GM10266 (cell line): ENCODE data around the gene ANK3.

Source experiments
- DNase-seq: peaks from one replicate; pipeline ENCODE4 v3.0.0; 2012; ENCODE audit errors: extremely low spot score
- TF ChIP-seq, protein P1 (sequence below): IDR thresholded peaks from 2 replicates; pipeline ENCODE4 v1.5.1; 2012; ENCODE audit warnings: mild to moderate bottlenecking, low read depth; ENCODE audit not compliant: control insufficient read depth, insufficient read depth; ENCODE audit errors: missing control alignments

ANK3 gene

DNA sequence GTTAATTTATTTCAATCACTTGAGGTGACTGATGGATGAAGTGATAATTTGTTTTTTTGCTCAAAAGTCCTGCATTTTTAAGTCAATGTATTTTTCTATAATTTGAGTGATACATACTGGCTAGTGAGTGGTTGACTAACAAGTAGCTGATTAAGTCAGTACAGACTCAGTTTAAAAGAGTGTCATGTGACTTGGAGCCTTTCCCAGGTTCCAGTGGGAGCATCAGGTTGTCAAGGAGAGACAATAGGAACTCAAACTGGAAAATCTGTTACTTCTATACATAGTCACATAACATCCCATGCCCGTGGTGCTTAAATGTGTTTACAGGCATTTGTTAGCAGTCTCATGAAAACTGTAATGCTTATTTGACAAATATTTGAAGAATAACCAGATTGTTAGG lies 154.7 kb downstream of the ANK3 start:
- no peak for DNase-seq
- TF ChIP-seq, protein P1, sequence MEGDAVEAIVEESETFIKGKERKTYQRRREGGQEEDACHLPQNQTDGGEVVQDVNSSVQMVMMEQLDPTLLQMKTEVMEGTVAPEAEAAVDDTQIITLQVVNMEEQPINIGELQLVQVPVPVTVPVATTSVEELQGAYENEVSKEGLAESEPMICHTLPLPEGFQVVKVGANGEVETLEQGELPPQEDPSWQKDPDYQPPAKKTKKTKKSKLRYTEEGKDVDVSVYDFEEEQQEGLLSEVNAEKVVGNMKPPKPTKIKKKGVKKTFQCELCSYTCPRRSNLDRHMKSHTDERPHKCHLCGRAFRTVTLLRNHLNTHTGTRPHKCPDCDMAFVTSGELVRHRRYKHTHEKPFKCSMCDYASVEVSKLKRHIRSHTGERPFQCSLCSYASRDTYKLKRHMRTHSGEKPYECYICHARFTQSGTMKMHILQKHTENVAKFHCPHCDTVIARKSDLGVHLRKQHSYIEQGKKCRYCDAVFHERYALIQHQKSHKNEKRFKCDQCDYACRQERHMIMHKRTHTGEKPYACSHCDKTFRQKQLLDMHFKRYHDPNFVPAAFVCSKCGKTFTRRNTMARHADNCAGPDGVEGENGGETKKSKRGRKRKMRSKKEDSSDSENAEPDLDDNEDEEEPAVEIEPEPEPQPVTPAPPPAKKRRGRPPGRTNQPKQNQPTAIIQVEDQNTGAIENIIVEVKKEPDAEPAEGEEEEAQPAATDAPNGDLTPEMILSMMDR, result no peak

DNA sequence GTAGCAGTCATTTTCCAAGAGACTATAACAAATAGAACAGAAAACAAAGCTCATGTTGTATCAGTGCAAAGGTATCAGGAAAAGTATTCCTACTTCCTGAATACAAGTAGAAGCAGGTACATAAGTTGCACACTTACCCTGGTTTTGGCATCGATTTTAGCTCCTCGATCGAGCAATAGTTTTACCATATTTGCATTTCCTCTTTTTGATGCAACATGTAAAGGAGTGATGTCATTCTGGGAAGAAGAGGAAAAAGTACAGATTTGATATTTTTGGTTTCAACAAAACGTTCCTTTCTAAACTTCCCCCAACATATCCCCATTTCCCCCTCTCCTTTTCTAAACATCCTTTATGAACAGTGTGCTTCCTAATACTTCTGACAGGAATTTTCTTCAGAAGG lies 155.1 kb downstream of the ANK3 start:
- DNase-seq, result no peak
- TF ChIP-seq, protein P1, result no peak

DNA sequence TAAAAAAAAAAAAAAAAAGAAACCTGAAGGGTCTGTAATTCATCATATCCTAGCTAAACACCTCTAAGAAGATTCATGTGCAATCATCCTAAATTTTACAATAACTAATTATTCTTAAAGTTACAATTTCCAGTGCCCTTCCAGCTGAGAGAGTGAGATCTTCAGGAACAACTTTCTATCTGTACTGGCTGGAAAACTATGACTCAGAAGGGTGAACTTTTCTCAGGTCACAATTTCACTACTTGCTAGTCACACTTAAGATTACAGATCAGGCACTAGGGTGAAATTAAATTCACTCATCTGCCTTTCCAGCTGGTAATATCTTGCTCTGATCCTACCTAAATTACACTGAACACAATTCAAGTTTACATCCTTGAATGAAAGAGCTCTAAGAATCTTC lies 158.8 kb downstream of the ANK3 start:
- no peak for DNase-seq
- TF ChIP-seq, protein P1, result no peak

DNA sequence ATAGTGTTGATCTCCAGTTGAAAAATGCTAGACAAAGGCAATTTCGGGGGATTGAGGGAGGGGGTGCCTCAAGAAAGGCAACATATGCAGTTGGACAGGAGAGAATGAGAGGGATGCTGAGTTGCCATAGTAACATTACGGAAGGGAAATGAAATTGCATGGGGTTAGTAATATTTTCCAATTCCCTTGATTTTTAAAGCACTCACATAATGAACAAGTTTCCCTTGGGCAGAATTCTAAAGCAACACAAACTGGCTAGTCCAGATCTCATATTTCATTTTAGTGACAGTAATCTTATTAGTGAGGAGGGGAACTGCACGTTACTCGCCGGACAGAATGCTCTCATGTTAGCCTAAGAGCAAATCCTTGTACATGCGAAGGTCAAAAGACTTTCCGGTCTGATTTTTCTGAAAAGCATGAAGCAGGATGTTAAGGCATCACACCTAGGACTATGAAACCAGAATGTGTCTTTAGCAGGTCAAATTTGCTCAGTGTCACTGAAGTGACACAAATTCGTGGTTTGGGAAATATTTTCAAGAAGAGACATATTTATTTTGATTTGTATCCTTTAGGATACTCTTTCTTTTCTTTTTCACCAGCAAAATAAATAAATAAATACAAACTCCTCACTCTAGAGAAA lies 165.5 kb downstream of the ANK3 start:
- DNase-seq, result no peak
- TF ChIP-seq, protein P1, result no peak

DNA sequence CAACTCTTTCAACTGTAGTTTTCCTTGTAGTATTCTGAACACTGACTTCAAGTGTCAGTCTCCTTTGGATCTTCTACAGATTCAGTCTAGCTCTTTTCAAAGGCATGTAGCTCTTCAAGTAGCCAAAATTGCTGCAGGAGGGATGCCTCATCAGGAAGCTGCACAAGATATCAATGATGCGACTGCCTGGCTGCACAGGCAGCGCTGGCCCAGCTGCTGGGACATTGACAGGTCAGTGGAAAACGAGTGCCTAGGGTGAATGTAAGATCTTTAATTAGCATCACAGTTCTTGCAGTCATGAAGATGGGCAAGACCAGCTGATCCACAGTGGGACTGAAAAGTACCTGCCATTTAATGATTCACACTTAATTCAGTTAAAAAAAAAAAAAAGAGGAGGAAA lies 167.6 kb downstream of the ANK3 start:
- no peak for DNase-seq
- TF ChIP-seq, protein P1, result no peak

DNA sequence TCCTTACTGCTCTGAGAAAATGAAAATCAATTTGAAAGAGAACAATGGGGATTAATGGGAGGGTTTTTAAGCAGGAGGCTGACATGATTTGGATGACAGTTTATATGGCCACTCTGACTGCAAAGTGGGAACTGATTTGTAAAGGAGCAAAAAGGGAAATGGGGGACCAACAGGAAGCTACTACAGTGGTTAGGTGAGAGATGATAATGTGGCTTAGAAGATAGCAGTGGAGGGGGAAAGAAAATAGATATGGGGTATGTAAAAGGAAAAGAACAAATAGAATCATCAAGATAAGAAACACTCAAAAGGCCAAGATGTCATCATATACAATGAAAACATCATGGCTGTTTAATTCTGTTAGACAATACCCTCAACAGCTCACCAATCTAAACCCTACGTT lies 177.5 kb downstream of the ANK3 start:
- TF ChIP-seq, protein P1, result no peak
- no peak for DNase-seq

DNA sequence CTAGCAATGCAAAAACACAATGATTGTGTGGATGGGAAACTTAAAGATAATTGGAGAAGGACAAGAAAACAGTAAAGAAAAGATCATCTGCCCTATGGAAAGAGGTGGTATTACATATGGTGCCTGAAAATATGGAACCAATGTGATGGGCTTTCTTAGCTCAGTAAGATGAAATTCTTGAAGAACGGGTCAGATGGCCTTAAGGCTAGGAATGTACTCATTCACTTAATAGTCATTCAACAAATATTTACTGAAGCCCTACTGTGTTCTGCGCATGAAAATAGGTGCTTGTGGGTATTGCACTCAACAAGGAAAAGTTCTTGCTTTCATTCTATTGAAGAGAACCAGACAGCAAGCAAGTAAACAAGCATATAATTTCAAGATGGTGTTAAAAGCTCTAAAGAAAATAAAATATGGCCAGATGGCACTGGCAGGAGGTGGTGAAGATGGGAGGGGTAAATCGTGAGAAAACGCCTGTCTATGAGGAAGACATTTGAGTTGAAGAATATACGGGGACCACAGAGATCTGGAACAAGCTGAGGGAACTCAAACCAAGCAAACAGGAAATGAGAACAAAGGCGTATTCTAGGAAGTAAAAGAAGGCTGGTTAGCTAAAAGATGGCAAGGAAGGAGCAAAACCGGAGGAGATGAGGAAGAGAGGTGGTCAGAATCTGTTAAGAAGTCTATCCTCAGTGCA lies 179.7 kb downstream of the ANK3 start:
- no peak for DNase-seq
- TF ChIP-seq, protein P1, result no peak
